GM18520 (cell line): ENCODE measurements around the gene APOA4.
"Not testable (repeated sequence)": the region's sequence is repeated elsewhere in the genome, so short reads cannot be mapped to it uniquely, and the experiment has no call there.

Source experiments
- ATAC-seq: cut with Tn5 transposase; IDR thresholded peaks from one replicate; pipeline ENCODE4 v1.9.1; 2021; ENCODE audit not compliant: unreplicated experiment

Gene APOA4

DNA sequence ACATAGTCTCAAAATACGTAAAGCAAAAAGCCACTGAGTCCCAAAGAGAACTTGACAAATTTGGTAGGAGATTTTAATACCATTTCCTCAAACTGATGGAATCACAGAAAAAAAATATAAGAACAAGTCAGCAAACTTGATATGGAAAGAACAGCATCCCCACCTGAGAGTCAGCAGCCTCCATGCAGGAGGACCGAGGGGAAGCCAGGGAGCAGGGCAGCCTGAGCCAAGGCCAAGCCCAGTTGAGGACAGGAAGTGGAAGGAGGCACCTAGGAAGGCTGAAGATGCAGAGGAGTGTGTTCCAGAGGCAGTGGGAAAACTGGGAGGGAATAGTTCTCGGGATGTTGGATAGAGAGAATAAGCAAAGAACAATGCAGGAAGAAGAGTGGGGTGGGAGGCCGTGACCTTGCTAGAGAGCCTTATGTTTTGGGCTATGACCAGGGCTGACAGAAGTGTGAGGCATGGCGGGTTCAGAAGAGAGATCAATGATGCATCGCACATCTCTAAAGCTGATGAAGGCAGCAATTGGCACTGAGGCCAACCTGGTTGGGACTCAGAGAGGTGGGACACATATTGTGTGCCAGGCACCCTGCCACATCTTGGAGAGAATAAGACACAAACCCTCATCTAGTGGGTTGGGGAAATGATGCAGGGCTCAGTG, 15.4 kb downstream of the APOA4 start:
- no peak for ATAC-seq

DNA sequence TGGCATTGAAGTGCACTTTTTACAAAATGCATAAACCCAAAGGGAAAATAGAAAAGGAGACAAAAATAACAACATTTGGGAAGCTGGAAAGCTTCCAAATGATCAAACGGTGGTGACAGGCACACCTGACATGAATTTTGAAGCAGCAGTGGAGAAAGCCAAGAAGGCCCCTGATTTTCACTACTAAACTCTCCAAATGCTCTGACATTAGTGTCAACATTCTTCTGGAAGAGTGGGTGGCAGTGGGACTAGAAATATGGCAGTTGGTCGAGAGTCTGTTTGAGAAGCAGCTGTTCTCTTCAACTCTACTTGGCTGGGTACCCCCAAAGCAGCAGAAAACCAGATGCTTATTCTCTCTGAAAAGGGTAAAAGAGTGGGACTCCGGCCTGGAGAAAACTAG, 19.1 kb downstream of the APOA4 start:
- ATAC-seq: no peak

DNA sequence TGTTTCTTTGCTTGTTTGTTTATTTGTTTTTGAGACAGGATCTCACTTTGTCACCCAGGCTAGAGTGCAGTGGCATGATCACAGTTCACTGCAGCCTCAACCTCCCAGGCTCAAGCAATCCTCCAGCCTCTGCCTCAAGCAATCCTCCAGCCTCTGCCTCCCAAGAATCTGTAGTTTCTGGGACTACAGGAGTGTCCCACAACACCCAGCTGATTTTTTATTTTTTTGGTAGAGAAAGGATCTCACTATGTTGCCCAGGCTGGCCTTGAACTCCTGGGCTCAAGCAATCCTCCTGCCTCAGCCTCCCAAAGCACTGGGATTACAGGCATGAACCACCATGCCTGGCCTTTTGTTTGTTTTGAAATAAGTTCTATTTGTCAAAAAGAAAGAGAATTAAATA, 21.4 kb downstream of the APOA4 start:
- not testable (repeated sequence) for ATAC-seq

DNA sequence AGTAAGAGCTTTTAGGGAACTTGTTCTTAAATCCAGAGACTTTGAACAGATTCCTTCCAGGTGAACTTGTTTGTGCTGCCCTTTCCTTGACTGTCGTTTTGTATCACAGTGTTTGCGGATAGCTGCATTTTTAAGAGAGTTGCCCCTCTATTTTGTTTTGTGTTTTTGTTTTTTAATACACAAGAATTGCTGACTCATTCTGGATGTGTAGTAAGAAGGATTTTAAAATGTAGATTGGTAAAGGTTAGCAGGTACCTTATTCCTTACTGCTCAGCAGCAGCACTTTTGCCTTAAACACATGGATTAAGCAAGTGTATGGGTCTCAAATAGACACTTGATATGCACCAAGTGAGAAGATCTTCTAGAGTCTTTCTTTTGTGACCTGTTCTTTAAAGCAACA, 22.5 kb downstream of the APOA4 start:
- ATAC-seq: no peak

DNA sequence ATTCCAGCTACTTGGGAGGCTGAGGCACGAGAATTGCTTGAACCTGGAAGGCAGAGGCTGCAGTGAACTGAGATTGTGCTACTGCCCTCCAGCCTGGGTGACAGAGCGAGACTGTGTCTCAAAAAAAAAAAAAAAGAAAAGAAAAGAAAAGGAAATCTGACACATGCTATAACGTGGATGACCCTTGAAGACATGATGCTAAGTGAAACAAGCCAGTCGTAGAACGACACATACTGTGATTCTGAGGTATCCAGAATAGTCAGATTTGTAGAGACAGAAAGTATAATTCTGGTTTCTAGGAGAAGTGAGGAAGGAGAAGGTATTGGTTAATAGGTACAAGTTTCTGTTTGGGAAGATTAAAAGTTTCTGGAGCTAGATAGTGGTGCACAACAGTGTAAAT, 24.7 kb downstream of the APOA4 start:
- no peak for ATAC-seq

DNA sequence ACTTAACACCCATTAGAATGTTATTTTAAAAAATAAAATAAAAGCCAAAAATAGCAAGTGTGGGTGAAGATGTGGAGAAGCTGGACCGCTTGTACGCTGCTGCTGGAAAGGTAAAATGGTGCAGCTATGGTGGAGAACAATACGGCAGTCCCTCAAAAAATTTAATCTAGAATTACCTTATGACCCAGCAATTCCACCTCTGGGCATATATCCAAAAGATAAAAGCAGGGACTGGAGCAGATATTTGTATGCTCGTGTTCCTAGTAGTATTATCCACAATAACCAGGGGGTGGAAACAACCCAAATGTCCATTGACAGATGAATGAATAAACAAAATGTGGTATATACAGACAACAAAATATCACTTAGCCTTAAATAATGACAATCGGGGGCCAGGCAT, 25.3 kb downstream of the APOA4 start:
- ATAC-seq: no peak

DNA sequence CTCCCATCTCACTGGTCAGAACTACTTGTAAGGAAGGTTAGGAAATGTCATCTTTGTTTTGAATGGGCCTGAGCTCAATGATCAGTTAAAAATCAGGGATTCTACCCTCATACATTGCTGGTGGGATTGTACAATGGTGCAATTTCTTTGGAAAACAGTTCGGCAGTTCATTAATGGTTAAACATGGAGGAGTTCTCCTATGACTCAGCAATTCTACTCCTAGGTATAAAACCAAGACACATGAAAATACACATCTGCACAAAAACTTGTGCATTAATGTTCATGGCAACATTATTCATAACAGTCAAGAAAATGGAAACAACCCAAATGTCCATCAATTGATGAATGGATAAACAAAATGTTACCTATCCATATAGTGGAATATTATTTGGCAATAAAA, 26.6 kb downstream of the APOA4 start:
- no peak for ATAC-seq

DNA sequence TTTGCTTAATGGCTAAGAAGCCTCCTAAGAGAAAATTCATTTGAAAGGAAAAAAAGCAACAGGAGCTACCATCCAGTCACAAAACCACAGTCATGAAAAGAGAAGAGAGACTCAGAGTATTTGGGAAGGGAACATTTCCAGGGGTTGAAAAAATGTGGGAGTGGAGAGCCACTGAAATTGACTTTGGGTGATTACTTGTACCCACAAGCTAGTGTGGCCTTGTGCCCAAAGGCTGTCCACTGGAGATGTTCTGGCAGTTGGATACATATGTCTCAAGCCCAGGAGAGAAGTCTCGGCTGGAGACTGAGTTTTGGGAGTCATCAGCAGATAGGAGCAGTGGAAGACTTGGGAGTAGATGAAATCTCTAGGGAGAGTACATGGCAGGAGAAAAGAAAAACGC, 28.3 kb downstream of the APOA4 start:
- ATAC-seq: no peak

DNA sequence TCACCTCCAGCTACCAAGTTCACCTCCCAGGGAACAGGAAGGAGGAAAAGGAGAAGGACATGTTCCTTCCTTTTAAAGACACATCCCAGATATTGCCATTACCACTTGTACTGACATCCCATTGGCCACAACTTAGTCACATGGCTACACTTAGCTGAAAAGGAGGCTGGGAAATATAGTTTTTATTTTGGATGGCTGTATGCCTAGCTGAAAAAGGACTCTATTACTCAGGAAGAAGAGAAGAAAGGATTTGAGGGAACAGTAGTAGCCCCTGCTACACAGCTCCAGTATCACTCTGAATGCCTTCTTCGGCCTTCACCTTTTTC, 29.4 kb downstream of the APOA4 start:
- ATAC-seq: no peak

DNA sequence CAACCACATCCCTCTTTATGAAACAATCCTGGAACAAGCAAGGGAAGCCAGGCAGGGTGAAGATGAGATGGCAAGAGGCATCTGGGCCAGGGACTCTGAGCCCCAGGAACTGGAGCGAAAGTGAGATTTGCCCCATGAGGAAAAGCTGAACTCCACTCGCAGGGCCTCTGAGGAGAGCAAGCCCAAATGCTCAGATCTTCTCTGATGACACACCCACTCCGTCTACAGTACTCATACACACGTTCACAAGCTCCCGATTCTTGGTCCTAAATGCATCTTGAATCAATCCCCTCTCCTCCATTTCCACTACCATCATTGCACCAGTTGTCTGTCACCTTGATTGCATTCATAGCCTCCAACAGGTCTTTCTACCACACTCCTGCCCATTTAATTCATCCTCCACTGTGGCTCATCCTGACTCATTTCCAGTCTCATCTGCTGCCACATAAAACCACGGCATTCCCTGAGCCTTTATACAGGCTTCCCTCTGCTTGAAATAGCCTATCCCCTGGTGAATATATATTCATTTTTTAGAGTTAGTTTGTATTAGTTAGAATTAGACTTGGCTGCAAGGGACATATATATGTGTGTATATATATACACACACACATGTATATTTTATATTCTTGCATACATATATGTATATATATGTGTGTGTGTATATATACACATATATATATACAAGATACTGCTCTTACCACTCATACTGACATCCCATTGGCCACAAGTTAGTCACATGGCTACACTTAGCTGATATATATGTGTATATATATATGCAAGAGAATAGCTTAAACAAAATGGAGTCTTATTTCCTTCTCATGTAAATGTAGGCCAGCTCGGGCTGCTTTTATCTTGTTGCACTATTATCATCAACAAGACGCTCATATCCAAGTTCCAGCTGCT, 30.0 kb downstream of the APOA4 start:
- ATAC-seq: no peak

DNA sequence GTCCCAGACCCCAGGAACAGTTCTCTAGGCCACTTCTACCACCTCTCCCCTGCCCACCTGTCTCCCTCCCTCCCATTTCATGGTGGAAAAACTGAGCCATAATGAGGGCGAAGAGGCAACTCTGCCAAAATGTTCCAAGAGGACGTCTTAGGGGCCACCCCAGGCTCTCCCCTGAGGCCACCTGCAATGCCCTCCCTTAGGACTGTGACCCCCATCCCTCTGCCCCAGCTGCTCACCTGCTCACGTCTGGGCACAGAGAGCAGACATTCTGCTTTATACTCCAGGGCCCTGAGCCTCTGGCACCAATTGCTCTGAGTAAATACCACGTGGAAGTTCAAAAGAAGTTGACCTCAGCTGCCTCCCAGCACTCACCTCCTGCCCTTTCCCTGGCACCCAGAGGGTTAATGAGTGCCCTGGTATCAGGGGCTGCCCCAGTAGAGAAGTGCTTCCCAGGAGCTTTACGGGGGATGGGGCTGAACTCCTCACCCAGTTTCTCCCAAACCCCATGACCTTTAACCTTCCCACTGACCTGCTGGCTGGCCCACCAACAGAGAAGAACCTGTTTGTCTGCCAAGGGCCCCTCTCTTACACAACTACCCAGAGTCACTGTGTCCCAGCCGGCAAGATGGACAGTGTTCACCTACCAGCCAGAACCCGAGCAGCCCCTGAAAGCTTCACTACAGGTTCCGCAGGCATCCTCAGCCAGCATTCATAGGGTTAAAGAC, 30.8 kb downstream of the APOA4 start:
- ATAC-seq: no peak

DNA sequence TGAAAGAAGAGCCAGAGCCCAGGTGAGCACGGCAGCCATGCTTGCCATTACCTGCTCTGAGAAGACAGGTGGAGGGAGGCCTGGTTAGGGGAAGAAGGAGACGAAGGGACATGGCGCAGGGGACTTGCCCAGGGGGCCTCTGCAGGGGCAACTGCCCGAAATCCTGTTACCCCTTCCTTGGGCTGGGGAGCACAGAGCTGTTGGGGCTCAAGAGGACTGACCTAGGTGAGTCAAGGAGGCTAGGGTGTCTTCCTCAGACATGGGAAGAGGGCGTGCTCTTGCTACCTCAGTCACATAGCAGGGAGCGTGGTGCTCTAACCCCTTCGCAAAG, 31.3 kb downstream of the APOA4 start, which contains the start of gene APOA5:
APOA5 (minus strand) TSS at position 67 of the 331 bp plus-strand sequence; CDS start at position 48, 19 bp downstream.
- no peak for ATAC-seq

DNA sequence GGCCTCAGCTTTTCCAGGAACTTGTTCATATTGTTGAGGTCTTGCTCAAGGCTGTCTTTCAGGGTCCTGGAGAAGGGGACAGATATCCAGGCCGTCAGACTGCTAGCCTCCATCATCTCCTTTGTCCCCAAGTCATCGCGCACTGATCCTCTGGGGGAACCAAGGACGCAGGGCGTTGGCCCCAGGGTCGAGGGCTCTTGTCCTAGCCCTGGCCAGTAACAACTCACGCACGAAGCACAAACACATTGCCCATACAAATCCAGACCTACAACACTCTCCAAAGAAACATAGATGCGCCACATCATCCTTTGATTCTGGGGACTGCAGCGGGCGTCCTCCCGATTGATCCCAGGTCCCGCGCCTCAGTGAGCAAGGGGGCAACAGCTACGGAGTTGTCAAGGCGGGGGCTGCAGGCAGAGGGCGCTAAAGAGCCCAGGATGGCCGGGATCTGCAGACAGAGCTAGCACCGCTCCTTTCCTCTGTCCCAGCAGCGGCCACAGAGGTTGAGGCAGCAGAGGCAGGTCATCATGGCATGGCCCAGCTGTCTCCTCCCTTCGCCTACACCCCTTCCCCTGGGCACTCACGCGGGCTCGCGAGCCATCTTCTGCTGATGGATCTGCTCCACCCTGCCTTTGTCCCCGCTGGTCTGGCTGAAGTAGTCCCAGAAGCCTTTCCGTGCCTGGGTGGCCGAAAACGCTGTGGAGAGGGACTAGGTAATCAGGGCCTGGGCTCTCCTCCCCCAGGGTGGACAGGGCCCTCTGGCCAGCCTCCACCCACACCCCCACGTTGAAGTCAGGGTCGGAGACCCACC, 31.9 kb downstream of the APOA4 start:
- no peak for ATAC-seq

DNA sequence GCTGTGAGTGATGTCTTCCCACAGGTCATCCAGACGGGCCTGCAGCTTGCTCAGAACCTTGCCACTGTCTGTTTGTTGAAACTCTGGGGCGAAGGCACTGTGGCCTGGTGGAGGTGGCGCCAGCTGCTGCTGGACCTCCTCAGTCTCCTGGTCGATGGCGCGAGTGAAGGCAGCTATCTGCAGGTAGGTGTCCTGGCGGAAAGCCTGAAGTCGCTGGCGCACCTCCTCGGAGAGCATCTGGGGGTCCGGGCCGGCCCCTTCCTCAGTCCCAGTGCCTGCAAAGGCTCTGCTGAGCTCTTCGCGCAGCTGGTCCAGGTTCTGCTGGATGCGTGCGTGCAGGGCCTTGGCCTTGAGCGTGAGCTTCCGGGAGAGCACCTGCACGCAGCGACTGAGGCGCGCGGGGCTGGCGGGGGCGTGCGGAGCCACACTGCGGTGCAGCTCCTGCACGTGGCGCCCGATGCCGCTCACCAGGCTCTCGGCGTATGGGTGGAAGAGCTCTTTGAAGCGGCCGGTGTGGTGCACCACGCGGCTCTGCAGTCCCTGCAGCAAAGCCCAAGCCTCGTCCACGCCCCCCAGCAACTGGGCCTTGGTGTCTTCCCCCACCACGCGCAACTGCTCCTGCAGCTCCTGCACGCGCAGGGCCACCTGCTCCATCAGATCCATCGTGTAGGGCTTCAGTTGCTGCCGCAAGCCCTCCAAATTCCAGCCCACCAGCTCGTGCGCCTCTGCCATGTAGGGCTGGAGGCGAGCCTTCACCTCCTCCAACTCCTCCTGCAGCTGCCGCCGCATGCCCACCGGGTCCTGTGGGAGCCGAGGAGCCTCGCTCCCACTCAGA, 32.7 kb downstream of the APOA4 start:
- ATAC-seq: no peak

DNA sequence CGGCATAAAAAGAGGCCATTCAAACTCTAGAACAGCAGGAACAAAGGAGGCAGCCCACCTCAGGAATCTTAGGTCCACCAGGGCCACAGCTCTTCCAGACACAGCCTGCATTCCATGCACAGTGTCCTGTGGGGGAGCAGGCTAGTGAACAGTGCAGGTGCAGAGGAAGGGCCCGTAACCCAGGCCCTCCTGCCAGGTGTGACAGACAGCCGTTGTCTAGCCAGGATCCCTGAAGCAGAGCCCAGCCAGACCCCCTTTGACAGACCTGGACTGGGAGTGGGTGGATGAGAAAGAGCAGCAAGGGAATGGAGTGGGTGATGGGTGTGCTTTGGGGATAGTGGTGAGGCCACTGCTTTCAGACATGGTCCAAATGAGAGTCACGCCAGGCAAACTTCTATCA, 34.1 kb downstream of the APOA4 start:
- no peak for ATAC-seq

DNA sequence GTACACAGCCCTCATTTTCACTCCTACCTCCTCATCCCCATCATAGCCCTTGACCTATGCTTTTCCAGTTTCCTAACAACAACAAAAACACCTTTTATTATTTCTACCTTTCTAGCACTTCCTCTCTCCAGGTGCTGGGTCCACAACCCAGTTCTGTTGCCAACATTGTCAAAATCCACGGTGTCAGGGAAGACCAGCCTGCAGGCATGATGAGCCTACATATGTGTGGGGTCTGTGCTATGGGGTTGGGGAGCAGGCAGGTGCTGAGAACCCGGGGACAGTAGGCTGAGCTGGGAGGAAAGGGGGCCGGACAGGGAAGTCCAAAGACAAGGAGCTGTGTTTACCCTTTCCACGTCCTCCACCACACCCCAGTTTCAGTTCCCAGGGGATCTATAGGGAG, 34.6 kb downstream of the APOA4 start:
- ATAC-seq: no peak

DNA sequence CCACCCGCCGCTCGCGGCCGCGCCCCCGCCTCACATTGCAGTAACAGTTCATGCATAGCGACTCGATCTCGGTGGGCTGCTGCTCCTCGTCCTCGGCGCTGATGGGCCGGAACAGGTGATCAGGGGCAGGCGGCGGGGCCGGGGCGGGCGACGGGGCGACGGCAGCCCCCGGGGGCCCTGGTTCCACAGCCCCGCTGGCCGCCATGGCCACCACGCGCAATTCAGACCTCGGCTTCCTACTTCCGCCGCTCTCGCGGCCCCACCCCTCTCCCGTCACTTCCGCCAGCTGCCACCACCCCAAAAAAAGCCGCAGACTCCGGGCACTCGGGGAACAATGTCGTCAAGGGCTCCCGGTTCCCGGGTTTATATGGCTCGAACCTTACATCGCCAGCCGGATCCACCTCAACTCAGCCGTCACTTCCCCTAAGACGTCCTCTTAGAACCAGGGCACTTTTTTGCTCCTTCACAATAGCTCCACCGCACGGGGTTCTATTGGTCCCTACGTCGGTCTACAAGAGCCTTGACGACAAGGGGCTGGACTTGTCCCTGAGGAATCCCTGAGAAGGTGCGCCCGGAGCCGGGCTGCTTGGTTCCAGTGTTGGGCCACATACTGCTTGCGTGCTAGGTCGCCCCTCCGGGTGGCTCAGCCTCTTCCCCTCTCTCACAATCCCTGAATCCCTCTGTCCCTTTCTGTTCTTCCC, 35.2 kb downstream of the APOA4 start, which contains the start of gene ZPR1:
ZPR1 (minus strand) TSS at position 238 of the 701 bp plus-strand sequence; CDS start at position 205, 33 bp downstream.
- peak; percentile 64 for ATAC-seq

DNA sequence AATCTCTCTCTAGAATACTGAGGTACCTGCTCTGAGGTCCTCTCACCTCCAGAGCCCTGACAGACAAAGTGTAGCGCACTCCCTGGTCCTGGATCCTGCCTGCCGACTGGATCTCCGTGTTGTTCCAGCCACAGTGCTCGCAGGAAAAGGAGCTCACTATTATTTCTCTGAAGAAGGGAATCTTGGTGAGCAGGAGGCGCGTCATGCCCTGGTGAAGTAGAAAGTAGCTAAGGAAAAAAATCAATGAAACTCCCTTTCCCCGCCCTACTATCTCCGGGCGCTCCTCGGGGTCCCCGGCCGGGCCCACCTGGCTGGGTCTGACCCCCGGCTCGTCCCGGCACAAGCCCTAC, 35.7 kb downstream of the APOA4 start:
- ATAC-seq: no peak

DNA sequence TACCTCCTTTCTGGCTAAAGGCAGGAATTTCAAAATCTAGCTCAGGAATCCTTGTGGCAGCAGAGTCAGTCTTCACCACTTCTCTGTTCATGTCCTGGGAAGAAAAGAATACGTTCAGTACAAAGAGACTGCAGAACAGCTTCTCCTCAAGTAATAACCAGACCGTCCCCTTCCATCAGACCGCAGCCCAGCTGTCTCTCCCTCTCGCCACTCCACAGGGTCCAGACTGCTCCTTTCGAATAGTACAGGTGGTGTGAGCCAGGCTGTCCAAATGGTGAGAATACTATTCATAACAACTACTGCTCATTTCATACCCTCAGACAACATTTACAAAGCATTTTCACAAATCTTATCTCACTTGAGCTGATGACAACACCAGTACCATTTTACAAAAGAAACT, 36.1 kb downstream of the APOA4 start:
- no peak for ATAC-seq

DNA sequence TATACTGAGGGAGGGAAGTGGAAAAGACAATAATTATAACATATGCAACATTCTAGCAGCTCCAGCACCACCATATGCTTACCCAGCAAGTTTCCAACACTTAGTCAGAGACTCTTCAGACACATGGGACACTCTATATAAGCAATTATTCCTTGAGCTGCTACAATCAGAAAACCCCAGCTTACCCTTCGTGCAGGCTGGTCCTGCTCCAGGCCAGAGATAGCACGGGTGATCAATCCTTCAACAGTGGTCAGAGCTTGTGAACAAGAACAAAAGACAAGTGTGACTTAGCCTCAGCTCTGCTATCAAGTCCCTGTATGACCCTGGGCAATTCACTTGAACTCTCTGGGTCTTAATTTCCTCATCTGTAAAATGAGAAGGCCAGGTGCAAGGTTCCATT, 36.8 kb downstream of the APOA4 start:
- no peak for ATAC-seq
